RWPE1 (cell line): ENCODE measurements around the gene PSME2.

Experiments used
- CTCF ChIA-PET: fragments of 350-600 bp; sonication (Branson Sonifier 250); formaldehyde crosslinking; extraction: SDS; loops from one replicate; lab custom pipeline; 2021; lab: Yijun Ruan, JAX
- POLR2A ChIA-PET: fragments of 400-600 bp; formaldehyde crosslinking; extraction: SDS; loops from one replicate; lab custom pipeline; 2020; ENCODE audit warnings: antibody characterized with exemption; ENCODE audit not compliant: low non-redundant PET; lab: Yijun Ruan, JAX
- DNase-seq: peaks from one replicate; pipeline ENCODE4 v3.0.0; 2012; ENCODE audit warnings: low spot score
- H3K27ac ChIP-seq: fragments of 450-650 bp; 2 replicates; pipeline ENCODE4 v1.5.1; 2017
- TF ChIP-seq, protein P1 (sequence below): fragments of 450-650 bp; conservative IDR thresholded peaks from 2 replicates; pipeline ENCODE4 v1.5.1; 2017; ENCODE audit warnings: low read depth, mild to moderate bottlenecking

PSME2 gene

DNA sequence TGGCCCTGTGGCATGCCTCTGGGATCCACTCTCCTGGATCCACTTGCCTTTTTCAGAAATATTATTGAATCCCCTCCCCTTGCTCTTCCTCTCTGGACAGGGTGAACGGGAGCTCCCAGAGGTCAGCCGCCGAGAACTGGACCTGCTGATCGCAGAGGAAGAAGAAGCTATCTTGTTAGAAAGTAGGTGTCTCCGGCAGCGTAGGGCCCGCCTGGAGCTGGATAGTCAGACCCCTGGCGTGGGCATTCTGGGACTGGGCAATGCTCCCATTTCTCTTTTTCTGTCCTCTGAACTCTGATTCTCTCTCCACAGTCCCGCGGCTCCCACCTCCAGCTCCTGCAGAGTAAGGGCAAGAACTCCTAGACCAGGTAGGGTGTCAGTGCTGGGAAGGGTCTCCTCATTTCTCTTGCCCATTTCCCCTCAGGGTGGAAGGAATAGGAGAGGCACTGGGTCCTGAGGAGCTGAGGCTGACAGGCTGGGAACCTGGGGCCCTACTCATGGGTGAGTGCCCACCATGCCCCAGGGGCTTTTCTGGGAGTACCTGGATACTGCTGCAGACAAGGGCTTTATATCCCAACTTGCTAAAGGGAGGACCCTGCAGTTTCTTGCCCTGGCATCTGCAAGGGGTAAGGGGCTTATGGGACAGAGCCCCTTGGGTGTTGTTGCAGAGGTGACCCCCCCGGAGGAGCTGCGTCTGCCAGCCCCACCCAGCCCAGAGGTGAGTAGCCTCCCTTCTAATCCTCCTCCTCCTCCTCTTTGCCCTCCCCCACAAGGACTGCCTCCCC is 30.8 kb upstream of the PSME2 start:
- ChIA-PET POLR2A (no interaction called here), CTCF (interaction anchor here (1.2 kb wide), 1 partner anchor 16 kb away, joined by 3 read pairs; the partner anchor contains the start of gene IRF9)

DNA sequence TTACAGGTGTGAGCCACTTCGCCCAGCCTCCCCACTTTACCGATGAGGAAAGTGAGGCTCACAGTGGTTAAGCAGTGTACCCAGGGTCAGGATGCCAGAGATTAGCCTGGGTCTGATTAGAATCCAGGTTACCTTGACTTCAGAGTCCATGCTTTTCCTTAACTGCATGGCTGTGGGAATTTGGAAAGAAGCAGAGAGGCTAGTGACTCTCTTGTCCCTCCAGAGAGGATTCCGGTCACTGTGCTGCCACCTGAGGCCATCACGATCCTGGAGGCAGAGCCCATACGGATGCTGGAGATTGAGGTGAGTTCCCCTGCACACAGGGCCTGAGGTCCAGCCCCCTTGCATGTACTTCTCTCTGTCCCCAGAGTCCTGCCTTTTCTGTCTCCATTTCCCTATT is 30.2 kb upstream of the PSME2 start:
- ChIA-PET POLR2A (no interaction called here), CTCF (interaction anchor here (1.2 kb wide), 1 partner anchor 15 kb away, joined by 3 read pairs; the partner anchor contains the start of gene IRF9)
- no peak for DNase-seq
- H3K27ac ChIP-seq, result peak overlapping the region; percentile 60
- TF ChIP-seq, protein P1, sequence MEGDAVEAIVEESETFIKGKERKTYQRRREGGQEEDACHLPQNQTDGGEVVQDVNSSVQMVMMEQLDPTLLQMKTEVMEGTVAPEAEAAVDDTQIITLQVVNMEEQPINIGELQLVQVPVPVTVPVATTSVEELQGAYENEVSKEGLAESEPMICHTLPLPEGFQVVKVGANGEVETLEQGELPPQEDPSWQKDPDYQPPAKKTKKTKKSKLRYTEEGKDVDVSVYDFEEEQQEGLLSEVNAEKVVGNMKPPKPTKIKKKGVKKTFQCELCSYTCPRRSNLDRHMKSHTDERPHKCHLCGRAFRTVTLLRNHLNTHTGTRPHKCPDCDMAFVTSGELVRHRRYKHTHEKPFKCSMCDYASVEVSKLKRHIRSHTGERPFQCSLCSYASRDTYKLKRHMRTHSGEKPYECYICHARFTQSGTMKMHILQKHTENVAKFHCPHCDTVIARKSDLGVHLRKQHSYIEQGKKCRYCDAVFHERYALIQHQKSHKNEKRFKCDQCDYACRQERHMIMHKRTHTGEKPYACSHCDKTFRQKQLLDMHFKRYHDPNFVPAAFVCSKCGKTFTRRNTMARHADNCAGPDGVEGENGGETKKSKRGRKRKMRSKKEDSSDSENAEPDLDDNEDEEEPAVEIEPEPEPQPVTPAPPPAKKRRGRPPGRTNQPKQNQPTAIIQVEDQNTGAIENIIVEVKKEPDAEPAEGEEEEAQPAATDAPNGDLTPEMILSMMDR, result no peak

More for the DNA sequence above, 30.8 kb upstream of the PSME2 start:
- DNase-seq, result no peak
- H3K27ac ChIP-seq, result peak overlapping the region; percentile 60
- TF ChIP-seq, protein P1, result no peak

DNA sequence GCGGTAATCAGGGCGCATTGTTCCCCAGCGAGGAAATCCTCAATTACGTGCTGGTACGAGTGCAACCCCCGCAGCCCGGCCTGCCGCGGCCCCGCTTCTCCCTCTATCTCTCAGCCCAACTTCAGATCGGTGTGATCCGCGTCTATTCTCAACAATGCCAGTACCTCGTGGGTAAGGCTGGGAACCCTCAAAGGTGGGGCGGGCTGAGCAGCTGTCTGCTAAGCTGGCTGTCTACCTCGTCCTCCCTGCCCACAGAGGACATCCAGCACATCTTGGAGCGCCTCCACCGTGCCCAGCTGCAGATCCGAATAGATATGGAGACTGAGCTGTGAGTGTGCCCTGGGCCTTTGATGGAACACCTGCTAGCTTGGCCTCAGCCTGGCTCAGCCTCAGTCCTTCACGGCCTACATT is 26.5 kb upstream of the PSME2 start:
- H3K27ac ChIP-seq, result peak overlapping the region; percentile 5
- ChIA-PET CTCF (interaction anchor here (0.6 kb wide), 1 partner anchor 98 kb away, joined by 3 read pairs; no protein-coding TSS in a partner anchor), POLR2A (interaction anchor here (0.6 kb wide), 1 partner anchor 79 kb away, joined by 4 read pairs; no protein-coding TSS in a partner anchor)
- no peak for DNase-seq
- TF ChIP-seq, protein P1, result no peak

DNA sequence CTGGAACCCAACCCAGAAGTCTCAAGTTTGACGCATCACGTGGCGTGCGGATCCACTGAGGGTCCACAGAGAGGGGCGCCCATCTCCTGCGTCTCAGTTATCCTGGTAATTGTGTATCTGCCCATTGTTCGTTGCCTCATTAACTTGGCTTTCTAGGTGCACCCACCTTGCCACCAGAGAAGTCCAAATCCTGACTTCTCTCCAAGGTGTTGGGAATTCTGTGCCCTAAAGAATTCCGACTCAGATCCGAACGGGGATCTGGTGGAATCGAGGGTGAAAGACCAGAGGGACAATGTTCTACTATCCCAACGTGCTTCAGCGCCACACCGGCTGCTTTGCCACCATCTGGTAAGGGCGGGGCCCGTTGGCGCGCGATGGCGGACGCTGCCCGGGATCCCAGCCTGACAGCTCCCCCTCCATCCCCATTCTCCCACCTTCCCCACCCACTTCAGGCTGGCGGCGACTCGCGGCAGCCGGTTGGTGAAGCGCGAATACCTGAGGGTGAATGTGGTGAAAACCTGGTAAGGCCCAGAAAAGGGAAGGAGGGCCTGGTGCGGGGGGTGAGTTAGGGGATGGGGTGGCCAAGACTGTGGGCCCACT is 26.0 kb upstream of the PSME2 start:
- DNase-seq, result no peak
- POLR2A ChIA-PET, result no interaction called here
- CTCF ChIA-PET, result no interaction called here
- TF ChIP-seq, protein P1, result no peak
- H3K27ac ChIP-seq, result no peak overlapping the region

DNA sequence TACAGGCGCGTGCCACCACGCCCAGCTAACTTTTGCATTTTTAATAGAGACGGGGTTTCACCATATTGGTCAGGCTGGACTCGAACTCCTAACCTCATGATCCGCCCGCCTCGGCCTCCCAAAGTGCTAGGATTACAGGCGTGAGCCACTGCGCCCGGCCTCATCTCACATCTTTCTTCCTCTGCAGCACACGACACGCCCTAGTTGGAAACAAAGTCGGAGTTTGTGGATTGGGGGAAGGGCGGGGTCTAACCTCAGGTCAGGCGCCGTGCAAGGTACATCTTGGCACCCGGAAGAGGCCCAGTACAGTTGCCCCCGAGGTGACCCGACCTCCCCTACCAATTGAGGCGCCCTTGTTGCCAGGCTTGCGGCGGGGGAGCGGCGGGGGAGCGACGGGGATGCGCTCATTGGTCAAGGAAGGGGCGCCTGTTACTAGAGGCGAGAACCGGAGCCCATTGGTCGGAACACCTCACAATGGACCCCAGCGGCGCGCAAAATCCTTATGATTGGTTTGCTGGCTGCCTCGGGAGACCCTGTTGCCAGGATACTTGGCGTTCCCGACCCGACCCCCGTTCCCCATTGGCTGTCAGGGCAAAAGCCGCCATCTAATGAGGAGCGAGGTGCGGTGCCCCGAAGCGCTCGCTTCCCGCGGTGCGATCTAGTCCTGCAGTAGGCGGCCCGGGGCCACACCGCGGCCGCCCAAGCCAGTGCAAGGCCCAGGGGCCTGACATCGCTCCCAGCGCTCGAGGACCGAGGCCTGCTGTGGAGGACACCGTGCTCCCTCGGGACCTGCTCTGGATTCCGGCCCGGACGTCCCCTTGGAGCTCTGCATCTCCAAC is 25.2 kb upstream of the PSME2 start, which contains the start of gene REC8:
Gene REC8 (plus strand): TSS at position 659 of the 839 bp plus-strand sequence. CDS start 473 bp downstream, outside the sequence.
- POLR2A ChIA-PET, result interaction anchor here (0.6 kb wide), 1 partner anchor 11 kb away, joined by 7 read pairs; no protein-coding TSS in a partner anchor
- H3K27ac ChIP-seq, result peak within 1 kb of the TSS; percentile 5; the same call in 1 of the 2 replicates
- CTCF ChIA-PET, result no interaction called here
- TF ChIP-seq, protein P1, result no peak
- DNase-seq, result no peak
